ENCODE measurements around the gene SLC41A3. TPM values are rescaled to one million over a fixed set of nuclear protein-coding genes. Genes with fewer than 3 reads are reported as not detected.

The SLC41A3 gene
- total RNA-seq, 3 donors from 2014 or later = 23.0 to 33.9 (median 31.2) TPM

GRCh38 chr3:126087552-126088175 is 3.7 kb upstream of the SLC41A3 start:
- no peaks in the 10 kb centered on the region for H3K36me3 ChIP-seq (ENCODE audit: low read depth)
- ATAC-seq (no peak), DNase-seq (no peak)
- intact Hi-C loops (cut with DNase I, micrococcal nuclease) = no loop called here
- H3K4me1 ChIP-seq (ENCODE audit: low read depth) = peaks cover 9% of the 10 kb centered on the region
- H3K9me3 ChIP-seq = peaks cover 4% of the 10 kb centered on the region
- H3K4me3 ChIP-seq = no peak overlapping the region
- TF ChIP-seq CTCF (IDR thresholded peaks at IDR 0.05) = no peak

GRCh38 chr3:126085841-126086240 is 1.9 kb upstream of the SLC41A3 start:
- no peak overlapping the region for H3K4me3 ChIP-seq
- H3K4me1 ChIP-seq (ENCODE audit: low read depth) = peaks cover 9% of the 10 kb centered on the region
- no peaks in the 10 kb centered on the region for H3K36me3 ChIP-seq (ENCODE audit: low read depth)
- intact Hi-C loops (cut with DNase I, micrococcal nuclease) = no loop called here
- TF ChIP-seq CTCF (IDR thresholded peaks at IDR 0.05) = no peak
- H3K9me3 ChIP-seq = no peaks in the 10 kb centered on the region
- DNase-seq (no peak), ATAC-seq (no peak)

DNA sequence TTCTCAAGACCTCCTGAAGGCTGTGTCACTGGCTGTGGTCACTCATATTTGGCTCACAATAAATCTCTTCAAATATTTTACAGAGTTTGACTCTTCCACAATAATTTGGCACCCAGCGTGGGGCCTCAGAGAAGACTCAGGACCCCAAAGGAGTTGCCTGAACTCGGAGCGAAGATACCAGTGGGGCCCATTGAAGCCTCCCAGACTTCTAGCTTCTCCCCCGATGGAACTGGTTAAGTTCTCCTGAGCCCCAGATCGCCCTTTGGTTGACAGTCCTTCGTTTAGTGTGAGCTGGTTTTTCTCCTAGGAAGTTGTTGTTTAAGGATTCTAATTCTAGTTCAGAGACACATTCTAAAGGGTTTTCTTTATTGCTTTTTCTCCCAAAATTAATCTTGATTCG is 1.4 kb upstream of the SLC41A3 start:
- DNase-seq (no peak), ATAC-seq (no peak)
- Histone ChIP-seq H3K4me1 (ENCODE audit: low read depth) (peaks cover 9% of the 10 kb centered on the region), H3K4me3 (no peak overlapping the region), H3K9me3 (no peaks in the 10 kb centered on the region), H3K36me3 (ENCODE audit: low read depth) (no peaks in the 10 kb centered on the region)
- TF ChIP-seq CTCF (IDR thresholded peaks at IDR 0.05) = no peak
- intact Hi-C loops (cut with DNase I, micrococcal nuclease) = no loop called here

DNA sequence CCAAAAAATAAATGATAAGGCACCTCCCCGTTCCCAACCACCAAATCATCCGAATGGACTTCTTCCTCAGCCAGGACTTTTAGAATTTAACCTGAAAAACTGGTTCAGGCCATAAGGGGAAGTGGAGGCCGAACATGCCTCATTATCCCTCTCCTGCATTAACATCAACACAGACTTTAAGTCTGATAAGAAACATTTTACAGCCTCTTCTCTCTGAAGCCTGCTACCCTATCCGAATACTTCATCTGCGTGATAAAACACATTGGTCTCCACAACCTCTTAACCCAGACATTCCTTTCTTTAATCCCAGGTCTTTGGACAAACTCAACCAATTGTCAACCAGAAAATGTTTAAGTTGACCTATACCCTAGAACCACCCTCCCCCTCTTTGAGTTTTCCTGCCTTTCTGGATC is 850 bp upstream of the SLC41A3 start:
- Histone ChIP-seq H3K4me1 (ENCODE audit: low read depth) (peaks cover 9% of the 10 kb centered on the region), H3K36me3 (ENCODE audit: low read depth) (no peaks in the 10 kb centered on the region), H3K4me3 (no peak overlapping the region), H3K9me3 (no peaks in the 10 kb centered on the region)
- TF ChIP-seq CTCF (IDR thresholded peaks at IDR 0.05) = no peak
- DNase-seq (no peak), ATAC-seq (no peak)
- intact Hi-C loops (cut with DNase I, micrococcal nuclease) = no loop called here

- Histone ChIP-seq H3K4me3 (peak overlapping the region; percentile 61), H3K9me3 (no peaks in the 10 kb centered on the region), H3K36me3 (ENCODE audit: low read depth) (no peaks in the 10 kb centered on the region), H3K4me1 (ENCODE audit: low read depth) (peaks cover 9% of the 10 kb centered on the region)
- ATAC-seq (peak; percentile 82), DNase-seq (peak in 2 of 3 donors; percentile 49 to 80)
- intact Hi-C loops (cut with DNase I, micrococcal nuclease) = no loop called here
- no peak for TF ChIP-seq CTCF (IDR thresholded peaks at IDR 0.05)
Observed at GRCh38 chr3:126083511-126083912, 412 bp downstream of the SLC41A3 start.

GRCh38 chr3:126083138-126083445 is 832 bp downstream of the SLC41A3 start:
- peak overlapping the region; percentile 61 for H3K4me3 ChIP-seq
- intact Hi-C loops (cut with DNase I, micrococcal nuclease) = no loop called here
- no peak for DNase-seq
- H3K4me1 ChIP-seq (ENCODE audit: low read depth) = peaks cover 9% of the 10 kb centered on the region
- H3K9me3 ChIP-seq = no peaks in the 10 kb centered on the region
- no peaks in the 10 kb centered on the region for H3K36me3 ChIP-seq (ENCODE audit: low read depth)
- ATAC-seq = no peak
- no peak for TF ChIP-seq CTCF (IDR thresholded peaks at IDR 0.05)

All from mucosa of descending colon (tissue), 3 donors.